Sigmoid colon (tissue), 4 donors: Measurements from ENCODE around the gene LRRC73.
"Not testable (repeated sequence)": the region's sequence is repeated elsewhere in the genome, so short reads cannot be mapped to it uniquely, and the experiment has no call there.

Source experiments
- CTCF ChIP-seq, 4 experiments: fragments of 450-650 bp in 3 of 4; fragments of 200-600 bp in 1 of 4; IDR thresholded peaks; one replicate each; pipeline ENCODE4 v1.5.1; 2016 to 2019; ENCODE audit warnings: antibody characterized with exemption in 4 of 4, mild to moderate bottlenecking in 3 of 4, moderate library complexity in 2 of 4
- EP300 ChIP-seq, 4 donors: sonication (generic); formaldehyde crosslinking; IDR thresholded peaks; one replicate each; pipeline ENCODE4 v1.6.1; 2017; ENCODE audit warnings: antibody characterized with exemption in 4 of 4
- POLR2A ChIP-seq, 2 donors: fragments of 450-650 bp; IDR thresholded peaks; one replicate each; pipeline ENCODE4 v1.6.1; 2016; ENCODE audit warnings: antibody characterized with exemption in 2 of 2, mild to moderate bottlenecking in 2 of 2, moderate library complexity in 2 of 2
- POLR2AphosphoS5 ChIP-seq, 4 donors: sonication (generic); formaldehyde crosslinking; IDR thresholded peaks; one replicate each; pipeline ENCODE4 v1.6.1; 2017; ENCODE audit warnings: antibody characterized with exemption in 4 of 4

GRCh38 chr6:43467265-43467664 is 42.9 kb downstream of the LRRC73 start:
- TF ChIP-seq CTCF, POLR2A, POLR2AphosphoS5, EP300 (IDR thresholded peaks at IDR 0.05): not testable (repeated sequence)
